HCT116 (cell line): ENCODE measurements around the gene MAP7. TPM values are rescaled to one million over a fixed set of nuclear protein-coding genes. Genes with fewer than 3 reads are reported as not detected.

Experiments
- ATAC-seq: fragments of 200-7000 bp; cut with Tn5 transposase; 2 replicates; pipeline ENCODE4 v1.9.1; 2020; ENCODE audit warnings: mild to moderate bottlenecking, moderate library complexity
- BruUV-seq: library from RNA; stranded (reverse); fragments of 400-500 nt; replicated peaks from 2 replicates; lab custom pipeline; 2021; lab: Mats Ljungman, UMichigan
- CTCF ChIA-PET: fragments of 300-600 bp; sonication (Branson Sonifier 250); formaldehyde crosslinking; loops from one replicate; lab custom pipeline; 2021; ENCODE audit warnings: antibody characterized with exemption; lab: Charles Lee
- POLR2A ChIA-PET: fragments of 300-600, 350-600 bp; sonication (Branson Sonifier 250); formaldehyde crosslinking; loops from one replicate; lab custom pipeline; 2021; ENCODE audit warnings: antibody characterized with exemption; lab: Charles Lee
- RAD21 ChIA-PET, 2 experiments: fragments of 300-600 bp; sonication (Branson Sonifier 250); formaldehyde crosslinking; loops; one replicate each; lab custom pipeline; 2023; ENCODE audit warnings: low total read pairs in 2 of 2; ENCODE audit not compliant: uncharacterized antibody in 2 of 2, unreplicated experiment in 2 of 2, low non-redundant PET in 1 of 2; lab: Charles Lee
- DNase-seq: peaks from one replicate; pipeline ENCODE4 v3.0.0-alpha.2; 2010; ENCODE audit warnings: low read depth, low spot score
- H2AFZ ChIP-seq: fragments of 200-600 bp; shearing (Covaris generic), sonication (generic); 2 replicates; pipeline ENCODE4 v1.6.1; 2017; ENCODE audit warnings: low read depth, mixed run types, mixed read lengths, antibody characterized with exemption, low read length; ENCODE audit not compliant: poor library complexity, severe bottlenecking
- H3K27ac ChIP-seq: 2 replicates; pipeline ENCODE4 v1.5.1; 2012; ENCODE audit warnings: low read depth, low read length
- H3K27me3 ChIP-seq: fragments of 200-600 bp; sonication (generic); 2 replicates; pipeline ENCODE4 v1.6.1; 2016; ENCODE audit warnings: mixed run types, low read length, mixed read lengths; ENCODE audit not compliant: insufficient read depth
- H3K36me3 ChIP-seq, 2 experiments: fragments of 200-500 bp in 1 of 2; fragments of 200-600 bp in 1 of 2; sonication (Bioruptor generic) in 1 of 2; sonication (generic) in 1 of 2; 2 replicates each; pipeline versions ENCODE4 v1.5.1 to v1.6.1; 2014 to 2016; ENCODE audit warnings: low read length in 2 of 2, inconsistent platforms in 1 of 2, mixed read lengths in 1 of 2, mixed run types in 1 of 2; ENCODE audit not compliant: insufficient read depth in 2 of 2, control insufficient read depth in 1 of 2
- H3K4me1 ChIP-seq, 2 experiments: fragments of 200-600 bp in 1 of 2; sonication (generic) in 1 of 2; 2 replicates each; pipeline versions ENCODE4 v1.5.1 to v1.6.1; 2012 to 2017; ENCODE audit warnings: low read length in 2 of 2, inconsistent platforms in 1 of 2, mild to moderate bottlenecking in 1 of 2, mixed read lengths in 1 of 2, mixed run types in 1 of 2, moderate library complexity in 1 of 2; ENCODE audit not compliant: insufficient read depth in 2 of 2, control insufficient read depth in 1 of 2
- H3K4me2 ChIP-seq: fragments of 200-600 bp; sonication (generic); 2 replicates; pipeline ENCODE4 v1.6.1; 2017; ENCODE audit warnings: mixed run types, low read length, mixed read lengths
- H3K4me3 ChIP-seq, 2 experiments: fragments of 200-600 bp in 1 of 2; sonication (generic) in 1 of 2; replicated peaks in 1 of 2; 2 replicates each; pipeline ENCODE4 v1.5.1; 2011 to 2016; ENCODE audit warnings: low read length in 2 of 2, control low read depth in 1 of 2, low read depth in 1 of 2, mild to moderate bottlenecking in 1 of 2, mixed read lengths in 1 of 2, mixed run types in 1 of 2
- H3K79me2 ChIP-seq: fragments of 200-600 bp; sonication (generic); 2 replicates; pipeline ENCODE4 v1.6.1; 2017; ENCODE audit warnings: mild to moderate bottlenecking, mixed run types, low read length, moderate library complexity, mixed read lengths; ENCODE audit not compliant: insufficient read depth
- H3K9ac ChIP-seq: fragments of 200-600 bp; sonication (generic); 2 replicates; pipeline ENCODE4 v1.6.1; 2016; ENCODE audit warnings: low read length, mixed read lengths
- H3K9me2 ChIP-seq: fragments of 200-600 bp; sonication (generic), shearing (Covaris generic); 2 replicates; pipeline ENCODE4 v1.6.1; 2017; ENCODE audit warnings: mixed run types, mild to moderate bottlenecking, moderate library complexity; ENCODE audit not compliant: insufficient read depth
- H3K9me3 ChIP-seq, 2 experiments: fragments of 200-500 bp in 1 of 2; fragments of 200-600 bp in 1 of 2; sonication (Bioruptor generic) in 1 of 2; sonication (generic) in 1 of 2; 2 replicates each; pipeline ENCODE4 v1.6.1; 2014 to 2017; ENCODE audit warnings: low read length in 2 of 2, mixed read lengths in 2 of 2, inconsistent platforms in 1 of 2, low read depth in 1 of 2, mild to moderate bottlenecking in 1 of 2, mixed run types in 1 of 2, moderate library complexity in 1 of 2; ENCODE audit not compliant: control insufficient read depth in 1 of 2, insufficient read depth in 1 of 2
- H4K20me1 ChIP-seq: fragments of 200-600 bp; sonication (generic), shearing (Covaris generic); 2 replicates; pipeline ENCODE4 v1.6.1; 2017; ENCODE audit warnings: mixed run types, mild to moderate bottlenecking, moderate library complexity; ENCODE audit not compliant: insufficient read depth
- ATF3 ChIP-seq: IDR thresholded peaks from 2 replicates; pipeline ENCODE4 v1.6.1; 2012
- CEBPB ChIP-seq: IDR thresholded peaks from 2 replicates; pipeline ENCODE4 v1.6.1; 2012; ENCODE audit warnings: low read depth
- CTCF ChIP-seq, 3 experiments: fragments of 200-600 bp in 1 of 3; sonication (generic) in 1 of 3; IDR thresholded peaks in 2 of 3; conservative IDR thresholded peaks in 1 of 3; 2 replicates each; pipeline ENCODE4 v1.5.1; 2012 to 2017; ENCODE audit warnings: low read depth in 2 of 3, low read length in 2 of 3, antibody characterized with exemption in 1 of 3, borderline replicate concordance in 1 of 3, control low read depth in 1 of 3, mild to moderate bottlenecking in 1 of 3, mixed read lengths in 1 of 3, mixed run types in 1 of 3, moderate library complexity in 1 of 3; ENCODE audit not compliant: insufficient read depth in 1 of 3
- EGR1 ChIP-seq: IDR thresholded peaks from 2 replicates; pipeline ENCODE4 v1.6.1; 2012; ENCODE audit warnings: low read depth
- ELF1 ChIP-seq: IDR thresholded peaks from 2 replicates; pipeline ENCODE4 v1.6.1; 2012; ENCODE audit warnings: low read depth, borderline replicate concordance
- EZH2 ChIP-seq: fragments of 200-600 bp; sonication (generic); IDR thresholded peaks from 2 replicates; pipeline ENCODE4 v1.6.1; 2017; ENCODE audit warnings: antibody characterized with exemption, mixed run types
- FOSL1 ChIP-seq: IDR thresholded peaks from 2 replicates; pipeline ENCODE4 v1.6.1; 2012; ENCODE audit warnings: low read depth
- MAX ChIP-seq: IDR thresholded peaks from 2 replicates; pipeline ENCODE4 v1.6.1; 2012
- POLR2A ChIP-seq: IDR thresholded peaks from 2 replicates; pipeline ENCODE4 v1.7.0; 2011; ENCODE audit warnings: borderline replicate concordance; ENCODE audit not compliant: insufficient read depth, insufficient read length; ENCODE audit errors: extremely low read depth
- POLR2AphosphoS5 ChIP-seq: IDR thresholded peaks from 2 replicates; pipeline ENCODE4 v1.6.1; 2011; ENCODE audit warnings: mild to moderate bottlenecking, low read depth, low read length, moderate library complexity
- RAD21 ChIP-seq: IDR thresholded peaks from 2 replicates; pipeline ENCODE4 v1.6.1; 2012; ENCODE audit warnings: low read depth, mild to moderate bottlenecking
- REST ChIP-seq: IDR thresholded peaks from 2 replicates; pipeline ENCODE4 v1.6.1; 2012; ENCODE audit warnings: low read depth
- SIN3A ChIP-seq: IDR thresholded peaks from 2 replicates; pipeline ENCODE4 v1.6.1; 2012; ENCODE audit warnings: low read depth
- TCF7L2 ChIP-seq: IDR thresholded peaks from 2 replicates; pipeline ENCODE4 v1.7.0; 2011; ENCODE audit warnings: borderline replicate concordance, inconsistent platforms; ENCODE audit not compliant: insufficient read depth, insufficient read length; ENCODE audit errors: extremely low read depth
- YY1 ChIP-seq: IDR thresholded peaks from 2 replicates; pipeline ENCODE4 v1.6.1; 2011; ENCODE audit warnings: low read length, low read depth, moderate library complexity, mild to moderate bottlenecking; ENCODE audit not compliant: insufficient replicate concordance; ENCODE audit errors: extremely low read depth
- ZFX ChIP-seq: fragments of 450-650 bp; IDR thresholded peaks from 2 replicates; pipeline ENCODE4 v1.6.1; 2017
- ZNF274 ChIP-seq: fragments of 200-500 bp; sonication (Bioruptor generic); IDR thresholded peaks from 2 replicates; pipeline ENCODE4 v1.6.1; 2014; ENCODE audit warnings: mild to moderate bottlenecking, low read depth, low read length, inconsistent platforms
- intact Hi-C: fragments of 100-400 bp; cut with micrococcal nuclease; formaldehyde crosslinking; loops from 2 replicates; pipeline ENCODE4 v1.10.0; 2022
- total RNA-seq: library from RNA; stranded (reverse); gene quantifications from one replicate; pipeline ENCODE4 v1.2.1, GENCODE V29; 2021; ENCODE audit not compliant: unreplicated experiment

The MAP7 gene
- total RNA-seq, 1 experiment from 2014 or later = 35.5 TPM

- TF ChIP-seq REST (no peak), ZFX (no peak), YY1 (no peak)
Measured at GRCh38 chr6:136404007-136404406, 146.2 kb downstream of the MAP7 start (continued).

- RAD21 ChIA-PET = no interaction called here
- POLR2A ChIA-PET = no interaction called here
- no peaks in the 10 kb centered on the region; the same call in 1 of the 2 replicates for H3K79me2 ChIP-seq
- no peaks in the 10 kb centered on the region for H4K20me1 ChIP-seq
- peak; percentile 83 for ATAC-seq
- H3K27me3 ChIP-seq = no peaks in the 10 kb centered on the region
- CTCF ChIA-PET = no interaction called here
- H3K4me2 ChIP-seq = peak overlapping the region; percentile 43
- DNase-seq = peak; percentile 76
- intact Hi-C loops = no loop called here
- H2AFZ ChIP-seq = no peak overlapping the region
- no TSS peak for BruUV-seq
- H3K9ac ChIP-seq = 0 out of 2 replicates have a peak overlapping the region, but pooled peaks have one; percentile 2
- H3K4me1 ChIP-seq = peaks cover 6 to 33% of the 10 kb centered on the region in 2 experiments
- H3K4me3 ChIP-seq = no peak overlapping the region
- H3K9me3 ChIP-seq = no peaks in the 10 kb centered on the region
- H3K36me3 ChIP-seq = no peaks in the 10 kb centered on the region
- peak overlapping the region; percentile 30; the same call in 1 of the 2 replicates for H3K27ac ChIP-seq
- H3K9me2 ChIP-seq = no peaks in the 10 kb centered on the region
- TF ChIP-seq TCF7L2 (no peak), EZH2 (no peak), POLR2A (no peak), RAD21 (no peak), CTCF (IDR thresholded peaks at IDR 0.05 in 2 of 3, conservative IDR thresholded peaks at IDR 0.05 in 1 of 3; ENCODE audit: borderline replicate concordance in 1 of 3, insufficient read depth in 1 of 3, low read depth in 2 of 3, low read length in 2 of 3) (no peak), POLR2AphosphoS5 (no peak), EGR1 (no peak), YY1 (no peak), ELF1 (no peak), FOSL1 (peak; percentile 85), ZFX (no peak), SIN3A (no peak), MAX (no peak; the same call in 1 of the 2 replicates), ATF3 (peak; percentile 59), ZNF274 (no peak), CEBPB (peak; percentile 83)
Measured at GRCh38 chr6:136403110-136403980, 146.9 kb downstream of the MAP7 start.
